Muscle layer of colon (tissue), 2 donors: ENCODE measurements around the gene DMRT1.

Experiments
- H3K27ac ChIP-seq: one replicate; pipeline ENCODE4 v1.7.0; 2013; ENCODE audit warnings: low read depth, mild to moderate bottlenecking, low read length, moderate library complexity
- H3K27me3 ChIP-seq, 2 donors: one replicate each; pipeline ENCODE4 v1.7.0; 2013; ENCODE audit warnings: low read length in 2 of 2, mild to moderate bottlenecking in 2 of 2; ENCODE audit not compliant: insufficient read depth in 2 of 2, control insufficient read depth in 1 of 2
- H3K36me3 ChIP-seq: one replicate; pipeline ENCODE4 v1.7.0; 2013; ENCODE audit warnings: mild to moderate bottlenecking, low read length; ENCODE audit not compliant: insufficient read depth
- H3K4me1 ChIP-seq: one replicate; pipeline ENCODE4 v1.7.0; 2013; ENCODE audit warnings: mild to moderate bottlenecking, low read length; ENCODE audit not compliant: insufficient read depth
- H3K4me3 ChIP-seq, 2 donors: one replicate each; pipeline ENCODE4 v1.7.0; 2013; ENCODE audit warnings: low read length in 2 of 2, low read depth in 1 of 2, mild to moderate bottlenecking in 1 of 2, moderate library complexity in 1 of 2
- H3K9ac ChIP-seq: one replicate; pipeline ENCODE4 v1.7.0; 2013; ENCODE audit warnings: low read length
- H3K9me3 ChIP-seq: one replicate; pipeline ENCODE4 v1.7.0; 2013; ENCODE audit warnings: mild to moderate bottlenecking, low read length
- donor health status: abdominal sarcoma.
- donor health status: Adenocarcinoma of cecum.

DMRT1 gene

GRCh38 chr9:974996-975739 lies 133.7 kb downstream of the DMRT1 start:
- Histone ChIP-seq H3K36me3 (no peaks in the 10 kb centered on the region), H3K9ac (no peak overlapping the region), H3K27ac (no peak overlapping the region), H3K9me3 (peaks cover 4% of the 10 kb centered on the region), H3K4me1 (peaks cover 14% of the 10 kb centered on the region), H3K4me3 (no peak overlapping the region), H3K27me3 (peaks cover 85 to 93% of the 10 kb centered on the region in 2 donors)

- H3K4me3 ChIP-seq = no peak overlapping the region
- no peak overlapping the region for H3K27ac ChIP-seq
- H3K9me3 ChIP-seq = peaks cover 4% of the 10 kb centered on the region
- peaks cover 84 to 90% of the 10 kb centered on the region in 2 donors for H3K27me3 ChIP-seq
- peaks cover 13% of the 10 kb centered on the region for H3K4me1 ChIP-seq
- no peaks in the 10 kb centered on the region for H3K36me3 ChIP-seq
- H3K9ac ChIP-seq = no peak overlapping the region
Observed at GRCh38 chr9:975740-976257, 134.3 kb downstream of the DMRT1 start.

- Histone ChIP-seq H3K9ac (no peak within 1 kb of the TSS), H3K4me3 (no peak within 1 kb of the TSS), H3K27ac (no peak within 1 kb of the TSS), H3K36me3 (no peaks in the 10 kb centered on the region), H3K9me3 (peaks cover 4% of the 10 kb centered on the region), H3K4me1 (peaks cover 13% of the 10 kb centered on the region), H3K27me3 (peaks cover 84 to 90% of the 10 kb centered on the region in 2 donors)
Observed at GRCh38 chr9:976258-976942, 134.9 kb downstream of the DMRT1 start, which contains the start of gene DMRT3. Gene DMRT3, plus strand, starts transcription at chr9:976655. Its CDS starts 347 bp downstream, at chr9:977002.

- Histone ChIP-seq H3K4me1 (peaks cover 12% of the 10 kb centered on the region), H3K4me3 (no peak overlapping the region), H3K27me3 (peaks cover 86 to 90% of the 10 kb centered on the region in 2 donors), H3K9ac (no peak overlapping the region), H3K27ac (no peak overlapping the region), H3K36me3 (no peaks in the 10 kb centered on the region), H3K9me3 (peaks cover 4% of the 10 kb centered on the region)
Observed at GRCh38 chr9:976943-977837, 135.7 kb downstream of the DMRT1 start.

GRCh38 chr9:977838-978830 lies 136.6 kb downstream of the DMRT1 start:
- Histone ChIP-seq H3K4me3 (no peak overlapping the region), H3K4me1 (peaks cover 3% of the 10 kb centered on the region), H3K27ac (no peak overlapping the region), H3K9ac (no peak overlapping the region), H3K9me3 (peaks cover 4% of the 10 kb centered on the region), H3K36me3 (no peaks in the 10 kb centered on the region), H3K27me3 (peaks cover 85 to 90% of the 10 kb centered on the region in 2 donors)

- H3K36me3 ChIP-seq = no peaks in the 10 kb centered on the region
- no peaks in the 10 kb centered on the region for H3K4me1 ChIP-seq
- H3K9ac ChIP-seq = no peak overlapping the region
- no peak overlapping the region for H3K4me3 ChIP-seq
- peaks cover 4% of the 10 kb centered on the region for H3K9me3 ChIP-seq
- no peak overlapping the region for H3K27ac ChIP-seq
- H3K27me3 ChIP-seq = peaks cover 72 to 78% of the 10 kb centered on the region in 2 donors
Observed at GRCh38 chr9:979983-980382, 138.5 kb downstream of the DMRT1 start.

- no peak overlapping the region for H3K4me3 ChIP-seq
- H3K36me3 ChIP-seq = no peaks in the 10 kb centered on the region
- no peak overlapping the region for H3K9ac ChIP-seq
- no peak overlapping the region for H3K27ac ChIP-seq
- H3K27me3 ChIP-seq = peaks cover 65 to 73% of the 10 kb centered on the region in 2 donors
- no peaks in the 10 kb centered on the region for H3K9me3 ChIP-seq
- H3K4me1 ChIP-seq = no peaks in the 10 kb centered on the region
Observed at GRCh38 chr9:980640-981039, 139.1 kb downstream of the DMRT1 start.

- no peak overlapping the region for H3K9ac ChIP-seq
- no peak overlapping the region for H3K27ac ChIP-seq
- H3K4me1 ChIP-seq = no peaks in the 10 kb centered on the region
- H3K4me3 ChIP-seq = no peak overlapping the region
- H3K9me3 ChIP-seq = no peaks in the 10 kb centered on the region
- peaks cover 57 to 75% of the 10 kb centered on the region in 2 donors for H3K27me3 ChIP-seq
- no peaks in the 10 kb centered on the region for H3K36me3 ChIP-seq
Observed at GRCh38 chr9:981491-981898, 140.0 kb downstream of the DMRT1 start.

- Histone ChIP-seq H3K27ac (no peak overlapping the region), H3K9ac (no peak overlapping the region), H3K4me1 (no peaks in the 10 kb centered on the region), H3K27me3 (peaks cover 47 to 74% of the 10 kb centered on the region in 2 donors), H3K4me3 (no peak overlapping the region), H3K36me3 (no peaks in the 10 kb centered on the region), H3K9me3 (no peaks in the 10 kb centered on the region)
Observed at GRCh38 chr9:982394-983230, 141.1 kb downstream of the DMRT1 start.

- no peak overlapping the region for H3K27ac ChIP-seq
- no peaks in the 10 kb centered on the region for H3K9me3 ChIP-seq
- H3K9ac ChIP-seq = no peak overlapping the region
- H3K4me3 ChIP-seq = no peak overlapping the region
- peaks cover 0 to 16% of the 10 kb centered on the region in 2 donors for H3K27me3 ChIP-seq
- H3K36me3 ChIP-seq = no peaks in the 10 kb centered on the region
- H3K4me1 ChIP-seq = no peaks in the 10 kb centered on the region
Observed at GRCh38 chr9:994005-994404, 152.5 kb downstream of the DMRT1 start.
